ENCODE data around the gene TMEM258. TPM values are rescaled to one million over a fixed set of nuclear protein-coding genes. Genes with fewer than 3 reads are reported as not detected.

Gene TMEM258
- total and polyA plus RNA-seq, 2 experiments from 2014 or later: 71.3 to 519 TPM

GRCh38 chr11:61829806-61830205 is 37.4 kb upstream of the TMEM258 start (continued):
- TF ChIP-seq ZNF462 (CRISPR knock-in tag; IDR thresholded peaks at IDR 0.05) (no peak), ZNF114 (CRISPR knock-in tag; IDR thresholded peaks at IDR 0.05) (no peak)

- peak; percentile 61 for ATAC-seq
- H4K20me1 ChIP-seq (replicated peaks; ENCODE audit: insufficient read depth): peaks cover 41% of the 10 kb centered on the region
Measured at GRCh38 chr11:61828629-61829407, 36.4 kb upstream of the TMEM258 start.

More at GRCh38 chr11:61828629-61829407, 36.4 kb upstream of the TMEM258 start:
- Histone ChIP-seq H3K9me2 (ENCODE audit: insufficient read depth) (no peaks in the 10 kb centered on the region), H3K79me2 (replicated peaks; ENCODE audit: insufficient read depth) (peaks cover 60% of the 10 kb centered on the region), H3K4me2 (peak overlapping the region; percentile 100), H3K4me3 (peak overlapping the region; percentile 99), H3K27me3 (ENCODE audit: insufficient read depth) (no peaks in the 10 kb centered on the region), H3K4me1 (ENCODE audit: insufficient read depth) (peaks cover 57% of the 10 kb centered on the region), H2AFZ (no peak overlapping the region), H3K27ac (ENCODE audit: low read depth) (peak overlapping the region; percentile 99), H3F3A (replicated peaks; ENCODE audit: low read depth) (peaks cover 48% of the 10 kb centered on the region), H3K36me3 (ENCODE audit: insufficient read depth) (no peaks in the 10 kb centered on the region; the same call in 1 of the 2 replicates)
- H3K4me3 Mint-ChIP-seq: peak overlapping the region; percentile 87
- peaks cover 55% of the 10 kb centered on the region for H3K4me1 Mint-ChIP-seq
- H3K27ac Mint-ChIP-seq: peak overlapping the region; percentile 95
- TF ChIP-seq CTCF (conservative IDR thresholded peaks at IDR 0.05; ENCODE audit: low read depth in 2 of 2) (peak; percentile 49 to 50), ETS1 (IDR thresholded peaks at IDR 0.05) (no peak), REST (IDR thresholded peaks at IDR 0.05; ENCODE audit: unreplicated experiment) (no peak), ZNF114 (CRISPR knock-in tag; IDR thresholded peaks at IDR 0.05) (no peak), POLR2AphosphoS5 (IDR thresholded peaks at IDR 0.05; ENCODE audit: low read depth) (no peak), EZH2phosphoT487 (IDR thresholded peaks at IDR 0.05; ENCODE audit: unreplicated experiment) (no peak), STAT1 (IDR thresholded peaks at IDR 0.05; ENCODE audit: unreplicated experiment) (no peak), NANOG (IDR thresholded peaks at IDR 0.05; ENCODE audit: borderline replicate concordance) (no peak)
- peaks cover 26% of the 10 kb centered on the region for H3K27me3 Mint-ChIP-seq (ENCODE audit: insufficient read depth, low read depth, poor library complexity)
- H3K9me3 Mint-ChIP-seq: peaks cover 3% of the 10 kb centered on the region; the same call in 1 of the 3 replicates
- peak; percentile 72 for DNase-seq (ENCODE audit: low spot score)
- H3K36me3 Mint-ChIP-seq (ENCODE audit: low read depth): peaks cover 34% of the 10 kb centered on the region

Measured in GM23338 (cell line).